ENCODE data around the gene KIF23.

DNA sequence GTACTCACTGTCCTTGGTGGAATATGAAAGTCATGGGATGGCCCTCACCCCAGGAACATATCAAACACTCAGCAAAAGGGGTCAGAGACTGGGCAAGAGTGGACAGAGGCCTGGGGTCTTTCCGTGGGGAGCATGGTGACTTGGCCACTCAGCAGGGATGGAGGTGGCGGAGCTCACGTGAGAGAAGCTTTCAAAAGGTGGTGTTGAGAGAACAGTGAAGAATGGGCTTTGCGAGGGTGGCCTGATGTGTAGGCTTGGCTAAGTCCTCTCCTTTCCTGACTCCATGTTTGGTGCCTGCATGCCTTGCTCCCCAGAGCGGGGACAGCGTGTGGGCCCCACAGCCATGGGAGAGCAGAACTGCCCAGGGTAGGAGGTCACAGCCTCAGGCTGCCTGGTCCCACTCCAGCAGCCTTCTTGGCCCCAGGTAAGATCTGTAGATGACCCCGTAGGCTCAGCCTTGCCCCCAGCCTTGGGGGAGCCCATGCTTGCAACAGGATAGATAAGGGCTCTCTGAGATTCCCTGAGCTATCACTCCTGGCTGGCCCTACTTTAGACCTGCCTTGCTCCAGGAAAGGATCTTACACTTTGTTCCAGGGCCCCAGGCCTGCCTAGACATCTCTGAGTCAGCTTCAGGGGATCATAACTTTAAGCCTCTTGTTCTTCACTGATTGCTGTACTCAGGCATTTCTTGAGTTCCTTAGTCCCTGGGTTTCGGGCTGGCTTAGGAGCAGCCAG, 55.5 kb downstream of the KIF23 start:
- TF ChIP-seq, protein P1, sequence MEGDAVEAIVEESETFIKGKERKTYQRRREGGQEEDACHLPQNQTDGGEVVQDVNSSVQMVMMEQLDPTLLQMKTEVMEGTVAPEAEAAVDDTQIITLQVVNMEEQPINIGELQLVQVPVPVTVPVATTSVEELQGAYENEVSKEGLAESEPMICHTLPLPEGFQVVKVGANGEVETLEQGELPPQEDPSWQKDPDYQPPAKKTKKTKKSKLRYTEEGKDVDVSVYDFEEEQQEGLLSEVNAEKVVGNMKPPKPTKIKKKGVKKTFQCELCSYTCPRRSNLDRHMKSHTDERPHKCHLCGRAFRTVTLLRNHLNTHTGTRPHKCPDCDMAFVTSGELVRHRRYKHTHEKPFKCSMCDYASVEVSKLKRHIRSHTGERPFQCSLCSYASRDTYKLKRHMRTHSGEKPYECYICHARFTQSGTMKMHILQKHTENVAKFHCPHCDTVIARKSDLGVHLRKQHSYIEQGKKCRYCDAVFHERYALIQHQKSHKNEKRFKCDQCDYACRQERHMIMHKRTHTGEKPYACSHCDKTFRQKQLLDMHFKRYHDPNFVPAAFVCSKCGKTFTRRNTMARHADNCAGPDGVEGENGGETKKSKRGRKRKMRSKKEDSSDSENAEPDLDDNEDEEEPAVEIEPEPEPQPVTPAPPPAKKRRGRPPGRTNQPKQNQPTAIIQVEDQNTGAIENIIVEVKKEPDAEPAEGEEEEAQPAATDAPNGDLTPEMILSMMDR (IDR thresholded peaks at IDR 0.05), result no peak
- TF ChIP-seq JUN (IDR thresholded peaks at IDR 0.05), result no peak
- TF ChIP-seq, protein P2, sequence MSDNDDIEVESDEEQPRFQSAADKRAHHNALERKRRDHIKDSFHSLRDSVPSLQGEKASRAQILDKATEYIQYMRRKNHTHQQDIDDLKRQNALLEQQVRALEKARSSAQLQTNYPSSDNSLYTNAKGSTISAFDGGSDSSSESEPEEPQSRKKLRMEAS (IDR thresholded peaks at IDR 0.05), result no peak

Measured in A549 (cell line).